Trophoblast cell (in vitro differentiated cells and primary cell): ENCODE measurements around the gene IMPDH1.

Experiments
- DNase-seq, 2 donors: peaks; one replicate each; pipeline ENCODE4 v3.0.0-alpha.2; 2016
- H2AFZ ChIP-seq: 2 replicates; pipeline ENCODE4 v1.6.1; 2013; ENCODE audit warnings: low read length, moderate library complexity, mild to moderate bottlenecking; ENCODE audit not compliant: insufficient read depth, poor library complexity
- H2AK5ac ChIP-seq: 2 replicates; pipeline ENCODE4 v1.6.1; 2013; ENCODE audit warnings: mild to moderate bottlenecking, low read length
- H2BK120ac ChIP-seq: 2 replicates; pipeline ENCODE4 v1.6.1; 2013; ENCODE audit warnings: low read length, mild to moderate bottlenecking, moderate library complexity; ENCODE audit not compliant: insufficient read depth, poor library complexity
- H2BK12ac ChIP-seq: 2 replicates; pipeline ENCODE4 v1.6.1; 2013; ENCODE audit warnings: mild to moderate bottlenecking, low read length, moderate library complexity
- H2BK5ac ChIP-seq: 2 replicates; pipeline ENCODE4 v1.6.1; 2013; ENCODE audit warnings: low read length, low read depth, moderate library complexity, mild to moderate bottlenecking; ENCODE audit not compliant: poor library complexity
- H3K14ac ChIP-seq: 2 replicates; pipeline ENCODE4 v1.6.1; 2013; ENCODE audit warnings: mild to moderate bottlenecking, low read length
- H3K18ac ChIP-seq: 2 replicates; pipeline ENCODE4 v1.6.1; 2013; ENCODE audit warnings: mild to moderate bottlenecking, low read length
- H3K23ac ChIP-seq: 2 replicates; pipeline ENCODE4 v1.6.1; 2013; ENCODE audit warnings: low read length
- H3K27ac ChIP-seq: 2 replicates; pipeline ENCODE4 v1.5.1; 2013; ENCODE audit warnings: low read depth, mild to moderate bottlenecking, inconsistent platforms, low read length, moderate library complexity
- H3K27me3 ChIP-seq: 2 replicates; pipeline ENCODE4 v1.6.1; 2013; ENCODE audit warnings: inconsistent platforms, mild to moderate bottlenecking, low read length, moderate library complexity; ENCODE audit not compliant: insufficient read depth
- H3K36me3 ChIP-seq, 2 experiments: 1 replicate in 1 of 2; 2 replicates in 1 of 2; pipeline ENCODE4 v1.6.1; 2013; ENCODE audit warnings: low read length in 2 of 2, mild to moderate bottlenecking in 2 of 2, moderate library complexity in 1 of 2; ENCODE audit not compliant: insufficient read depth in 2 of 2, control insufficient read depth in 1 of 2
- H3K4ac ChIP-seq: 2 replicates; pipeline ENCODE4 v1.6.1; 2013; ENCODE audit warnings: low read depth, mild to moderate bottlenecking, low read length, moderate library complexity
- H3K4me1 ChIP-seq, 2 experiments: 1 replicate in 1 of 2; 2 replicates in 1 of 2; pipeline ENCODE4 v1.6.1; 2013; ENCODE audit warnings: low read length in 2 of 2, mild to moderate bottlenecking in 2 of 2, moderate library complexity in 1 of 2; ENCODE audit not compliant: insufficient read depth in 2 of 2, control insufficient read depth in 1 of 2
- H3K4me2 ChIP-seq: 2 replicates; pipeline ENCODE4 v1.6.1; 2013; ENCODE audit warnings: inconsistent platforms, mild to moderate bottlenecking, low read length, moderate library complexity
- H3K4me3 ChIP-seq: 2 replicates; pipeline ENCODE4 v1.5.1; 2013; ENCODE audit warnings: mild to moderate bottlenecking, low read depth, low read length, inconsistent platforms
- H3K79me1 ChIP-seq: one replicate; pipeline ENCODE4 v1.6.1; 2013; ENCODE audit warnings: low read length
- H3K79me2 ChIP-seq: 2 replicates; pipeline ENCODE4 v1.6.1; 2013; ENCODE audit warnings: low read length, mild to moderate bottlenecking; ENCODE audit not compliant: control insufficient read depth, insufficient read depth, poor library complexity
- H3K9ac ChIP-seq: 2 replicates; pipeline ENCODE4 v1.6.1; 2013; ENCODE audit warnings: mild to moderate bottlenecking, low read length
- H3K9me3 ChIP-seq: 2 replicates; pipeline ENCODE4 v1.6.1; 2013; ENCODE audit warnings: low read depth, mild to moderate bottlenecking, control low read depth, inconsistent platforms, low read length; ENCODE audit not compliant: insufficient read depth
- H4K12ac ChIP-seq: 2 replicates; pipeline ENCODE4 v1.6.1; 2013; ENCODE audit warnings: low read depth, mild to moderate bottlenecking, low read length, moderate library complexity
- H4K8ac ChIP-seq: 2 replicates; pipeline ENCODE4 v1.6.1; 2013; ENCODE audit warnings: low read depth, mild to moderate bottlenecking, low read length, moderate library complexity
- H4K91ac ChIP-seq: one replicate; pipeline ENCODE4 v1.6.1; 2013; ENCODE audit warnings: low read depth, mild to moderate bottlenecking, low read length, moderate library complexity
- WGBS: extraction: QIAGEN DNeasy Blood & Tissue Kit; methylation state at CpG from one replicate; pipeline ENCODE4 v1.1.7; 2013; ENCODE audit warnings: missing lambda C conversion rate; ENCODE audit not compliant: insufficient read length, insufficient coverage; ENCODE audit errors: extremely low coverage; 5-methylcytosine and 5-hydroxymethylcytosine counted together

The IMPDH1 gene

GRCh38 chr7:128456255-128456725 lies 46.5 kb upstream of the IMPDH1 start:
- H2AK5ac ChIP-seq = peak overlapping the region; percentile 98
- peak overlapping the region; percentile 55 for H2AFZ ChIP-seq
- peak overlapping the region; percentile 91 for H3K4ac ChIP-seq
- no CpG with 5 or more reads among the region's 5 CpGs for WGBS
- H2BK5ac ChIP-seq = peak overlapping the region; percentile 92
- H3K9me3 ChIP-seq = no peaks in the 10 kb centered on the region
- peak overlapping the region; percentile 96 for H3K27ac ChIP-seq
- H3K4me2 ChIP-seq = peak overlapping the region; percentile 96
- H3K9ac ChIP-seq = peak overlapping the region; percentile 99
- H3K23ac ChIP-seq = no peak overlapping the region
- peak overlapping the region; percentile 82 for H2BK120ac ChIP-seq
- H2BK12ac ChIP-seq = peak overlapping the region; percentile 30
- H3K4me1 ChIP-seq = peaks cover 15 to 30% of the 10 kb centered on the region in 2 experiments
- peak overlapping the region; percentile 99 for H3K14ac ChIP-seq
- H3K4me3 ChIP-seq = peak overlapping the region; percentile 100
- no peaks in the 10 kb centered on the region for H3K27me3 ChIP-seq
- DNase-seq = peak in 1 of 2 donors; percentile 38
- peaks cover 26% of the 10 kb centered on the region for H3K79me1 ChIP-seq
- H3K36me3 ChIP-seq = peaks cover 0 to 11% of the 10 kb centered on the region in 2 experiments
- peak overlapping the region; percentile 84 for H4K12ac ChIP-seq
- H3K18ac ChIP-seq = peak overlapping the region; percentile 89
- peaks cover 13% of the 10 kb centered on the region for H3K79me2 ChIP-seq
- peak overlapping the region; percentile 64 for H4K8ac ChIP-seq
- peak overlapping the region; percentile 97 for H4K91ac ChIP-seq

- Histone ChIP-seq H2BK120ac (peak within 1 kb of the TSS; percentile 98), H3K23ac (no peak within 1 kb of the TSS), H4K12ac (peak within 1 kb of the TSS; percentile 84), H4K91ac (peak within 1 kb of the TSS; percentile 97), H3K79me2 (peaks cover 13% of the 10 kb centered on the region), H3K14ac (peak within 1 kb of the TSS; percentile 99), H2BK12ac (peak within 1 kb of the TSS; percentile 74), H3K27ac (peak within 1 kb of the TSS; percentile 96), H3K4me2 (peak within 1 kb of the TSS; percentile 96), H2BK5ac (peak within 1 kb of the TSS; percentile 92), H3K4me1 (peaks cover 15 to 30% of the 10 kb centered on the region in 2 experiments), H3K4me3 (peak within 1 kb of the TSS; percentile 100), H3K18ac (peak within 1 kb of the TSS; percentile 89), H3K9me3 (no peaks in the 10 kb centered on the region), H3K4ac (peak within 1 kb of the TSS; percentile 91), H2AK5ac (peak within 1 kb of the TSS; percentile 98), H3K27me3 (no peaks in the 10 kb centered on the region), H3K9ac (peak within 1 kb of the TSS; percentile 99), H2AFZ (peak within 1 kb of the TSS; percentile 55), H3K79me1 (peaks cover 26% of the 10 kb centered on the region), H4K8ac (peak within 1 kb of the TSS; percentile 91), H3K36me3 (peaks cover 0 to 11% of the 10 kb centered on the region in 2 experiments)
- peak; percentile 99 for DNase-seq
- WGBS = no CpG with 5 or more reads among the region's 64 CpGs
Measured at GRCh38 chr7:128455543-128456254, 45.9 kb upstream of the IMPDH1 start, which contains the start of gene HILPDA. HILPDA (plus strand) TSS chr7:128455878; CDS start chr7:128457269, 1,391 bp downstream.

GRCh38 chr7:128454808-128455542 lies 45.2 kb upstream of the IMPDH1 start:
- Histone ChIP-seq H3K27ac (peak overlapping the region; percentile 96), H2AK5ac (peak overlapping the region; percentile 90), H4K8ac (peak overlapping the region; percentile 91), H3K9me3 (no peaks in the 10 kb centered on the region), H3K4me3 (peak overlapping the region; percentile 100), H3K79me1 (peaks cover 26% of the 10 kb centered on the region), H3K23ac (no peak overlapping the region), H4K91ac (peak overlapping the region; percentile 97), H3K9ac (peak overlapping the region; percentile 65), H3K36me3 (peaks cover 0 to 11% of the 10 kb centered on the region in 2 experiments), H2BK5ac (peak overlapping the region; percentile 92), H3K4me2 (peak overlapping the region; percentile 96), H3K18ac (peak overlapping the region; percentile 83), H2AFZ (peak overlapping the region; percentile 32), H3K14ac (peak overlapping the region; percentile 90), H4K12ac (peak overlapping the region; percentile 84), H2BK120ac (peak overlapping the region; percentile 98), H3K4ac (peak overlapping the region; percentile 72), H3K4me1 (peaks cover 15 to 30% of the 10 kb centered on the region in 2 experiments), H3K27me3 (no peaks in the 10 kb centered on the region), H3K79me2 (peaks cover 13% of the 10 kb centered on the region), H2BK12ac (peak overlapping the region; percentile 74)
- DNase-seq = peak; percentile 84 to 93
- no CpG with 5 or more reads among the region's 25 CpGs for WGBS
